Measurements from ENCODE around the gene INSM1.
"Not testable (repeated sequence)": the region's sequence is repeated elsewhere in the genome, so short reads cannot be mapped to it uniquely, and the experiment has no call there.

Gene INSM1

GRCh38 chr20:20367575-20368417 is at the start of gene INSM1:
INSM1 (plus strand) TSS chr20:20368104; CDS start chr20:20368268, 164 bp downstream.
- DNase-seq: no peak

DNA sequence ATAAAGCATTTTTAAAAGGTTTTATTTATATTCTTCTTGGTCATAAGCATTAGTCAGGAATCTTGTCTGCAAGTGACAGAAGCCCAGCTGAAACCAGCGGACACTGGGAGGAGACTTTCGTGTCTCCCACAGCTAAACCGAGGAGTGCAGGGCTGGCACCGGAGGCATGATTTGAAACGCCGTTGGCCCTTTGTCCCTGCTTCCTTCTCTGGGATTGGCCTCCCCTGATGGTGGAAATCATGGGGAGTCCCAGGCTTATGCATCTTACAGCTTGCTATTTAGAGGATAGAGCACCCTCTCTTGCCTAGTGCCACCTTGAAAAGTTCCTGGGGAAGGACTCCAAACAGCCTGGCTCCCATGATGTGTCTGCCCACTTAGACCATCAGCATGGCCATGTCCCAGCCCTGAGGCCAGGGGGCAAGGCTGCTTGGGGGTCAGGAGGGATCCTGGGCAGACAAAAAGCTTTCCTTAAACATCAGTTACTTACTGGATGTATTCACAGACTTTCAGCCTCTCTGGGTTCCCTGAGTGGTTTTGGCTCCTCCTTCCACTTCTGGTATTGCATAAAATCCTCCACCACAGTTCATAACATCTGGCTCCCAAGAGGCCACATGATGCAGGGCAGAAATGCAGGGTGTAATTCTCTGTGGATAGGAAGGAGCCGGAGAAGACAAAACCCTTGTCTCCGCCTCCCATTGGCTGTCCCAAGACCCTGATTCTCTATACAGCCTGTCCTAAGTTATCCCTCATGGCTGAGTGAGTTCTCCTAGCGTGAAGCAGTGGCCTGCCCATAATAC is 49.3 kb upstream of the INSM1 start:
- no peak for DNase-seq

- no peak for DNase-seq
Measured at GRCh38 chr20:20321134-20321533, 46.8 kb upstream of the INSM1 start.

- no peak for DNase-seq
Measured at GRCh38 chr20:20321917-20322316, 46.0 kb upstream of the INSM1 start.

- no peak for DNase-seq
Measured at GRCh38 chr20:20322912-20323311, 45.0 kb upstream of the INSM1 start.

DNA sequence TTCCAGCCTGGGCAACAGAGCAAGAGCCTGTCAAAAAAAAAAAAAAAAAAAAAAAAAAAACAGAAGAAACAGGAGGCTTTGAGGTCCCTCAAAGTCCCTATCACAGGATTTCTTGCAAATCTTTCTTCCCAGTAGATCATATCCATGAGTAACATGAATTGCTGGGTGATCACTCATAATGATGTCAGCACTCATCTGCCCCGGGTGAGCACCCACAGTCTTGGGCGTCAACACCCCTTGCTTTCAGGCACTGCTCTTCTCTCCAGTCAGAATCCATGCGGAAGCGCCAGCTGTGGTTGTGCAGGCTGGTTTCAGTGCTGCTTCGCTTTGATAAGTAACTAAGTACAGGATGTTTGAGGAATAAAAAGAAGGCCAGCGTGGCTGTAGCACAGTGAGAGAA is 40.2 kb upstream of the INSM1 start:
- no peak for DNase-seq

GRCh38 chr20:20329564-20329963 is 38.3 kb upstream of the INSM1 start:
- no peak for DNase-seq

DNA sequence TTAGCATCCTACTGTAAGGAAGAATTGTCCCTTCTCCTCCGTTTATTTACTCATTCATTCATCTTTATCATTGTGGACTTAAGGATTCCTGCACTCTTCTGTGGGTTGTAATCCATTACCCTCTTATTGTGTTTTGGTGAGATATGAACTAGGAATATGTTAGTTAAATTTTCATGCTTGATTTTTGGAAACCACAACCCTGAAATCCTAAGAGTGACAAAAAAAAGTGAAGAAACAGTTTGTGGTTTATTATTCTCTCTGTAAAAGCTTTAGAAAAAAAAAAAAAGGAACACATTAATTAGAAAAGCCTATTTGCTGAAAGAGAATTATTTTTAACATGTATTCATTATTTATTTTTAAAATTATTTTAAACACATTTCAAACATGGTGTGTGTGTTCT is 36.7 kb upstream of the INSM1 start:
- DNase-seq: no peak

GRCh38 chr20:20331817-20332216 is 36.1 kb upstream of the INSM1 start:
- no peak for DNase-seq

DNA sequence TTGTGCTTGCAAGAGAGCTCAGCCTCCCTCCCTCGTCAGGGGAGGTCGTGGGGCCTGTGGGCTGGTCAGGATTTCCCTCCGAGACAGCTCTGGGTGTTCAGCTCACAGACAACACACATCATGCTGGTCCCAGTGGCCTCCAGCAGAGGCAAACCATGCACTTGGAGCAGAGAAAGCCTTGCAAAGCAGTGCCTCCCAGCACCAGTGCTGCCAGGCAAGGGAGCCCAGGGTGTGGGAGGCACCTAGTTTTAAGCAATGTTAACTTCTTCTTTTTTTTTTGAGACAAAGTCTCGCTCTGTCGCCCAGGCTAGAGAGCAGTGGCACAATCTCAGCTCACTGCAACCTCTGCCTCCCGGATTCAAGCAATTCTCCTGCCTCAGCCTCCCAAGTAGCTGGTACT is 34.0 kb upstream of the INSM1 start:
- DNase-seq: no peak

DNA sequence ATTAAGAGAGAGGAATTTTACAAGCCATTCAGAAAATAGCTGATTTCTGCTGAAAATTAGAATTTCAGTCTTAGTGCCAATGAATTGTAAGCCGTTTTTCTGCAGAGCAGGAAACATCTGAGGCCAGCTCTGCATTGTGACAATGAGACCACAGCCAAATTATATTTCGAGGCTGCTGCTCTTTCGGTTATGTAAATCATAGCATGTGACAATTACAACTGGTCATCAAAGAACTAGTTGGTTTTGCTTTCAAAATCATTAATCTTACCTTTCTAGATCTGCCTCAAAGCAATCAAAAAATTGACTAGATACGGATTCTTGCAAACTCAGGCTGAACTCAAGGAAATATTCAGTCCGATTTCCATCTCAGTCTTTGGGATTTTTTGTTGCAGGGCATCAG is 33.4 kb upstream of the INSM1 start:
- no peak for DNase-seq

DNA sequence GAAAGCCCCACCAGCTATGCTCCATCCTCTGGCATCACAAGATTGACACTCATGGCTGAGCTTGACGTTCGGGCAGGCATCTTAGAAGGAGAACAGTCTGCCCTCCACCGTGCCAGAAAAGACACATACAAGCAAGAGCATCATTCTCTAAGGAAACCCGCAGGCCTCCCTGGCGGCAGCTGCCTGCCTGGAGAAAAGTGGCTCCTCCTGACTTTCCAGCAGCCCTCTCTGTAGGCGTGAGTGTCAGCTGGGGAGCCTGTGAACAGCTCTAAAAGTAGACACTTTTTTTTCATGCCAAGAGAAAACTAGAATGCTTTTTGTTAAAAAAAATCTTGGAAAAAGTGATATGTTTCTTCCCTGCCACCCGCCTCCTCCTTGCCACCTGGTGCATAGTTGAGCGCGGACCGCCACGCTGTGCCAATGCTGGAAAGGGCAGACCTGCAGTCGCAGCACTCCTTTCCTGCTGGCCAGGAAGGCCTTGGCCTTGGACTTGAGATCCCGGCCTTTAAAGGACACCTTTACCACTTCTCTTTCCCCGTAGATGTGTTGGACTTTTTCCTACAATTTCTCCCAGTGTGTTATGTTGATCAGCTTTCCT is 29.7 kb upstream of the INSM1 start:
- no peak for DNase-seq

- DNase-seq: no peak
Measured at GRCh38 chr20:20340443-20340842, 27.5 kb upstream of the INSM1 start.

DNA sequence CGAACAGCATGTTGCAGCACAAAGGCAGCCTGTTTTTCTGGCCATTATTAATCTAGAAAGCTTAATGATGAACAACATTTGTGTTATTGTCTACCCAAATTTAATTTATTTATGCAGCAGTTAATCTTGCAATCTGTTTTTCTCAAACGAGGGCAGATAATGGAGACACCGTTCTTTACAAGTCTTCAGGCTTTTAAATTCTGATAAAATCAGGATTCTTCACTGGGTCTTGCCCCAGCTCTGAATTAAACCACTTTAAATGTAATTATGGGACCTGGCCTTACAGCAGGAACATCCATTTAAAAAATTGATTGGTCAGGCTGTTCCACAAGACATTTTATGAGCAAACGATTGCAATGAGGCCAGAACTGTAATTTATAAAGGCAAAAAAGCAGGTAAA is 26.5 kb upstream of the INSM1 start:
- no peak for DNase-seq

- no peak for DNase-seq
Measured at GRCh38 chr20:20342066-20342465, 25.8 kb upstream of the INSM1 start.

DNA sequence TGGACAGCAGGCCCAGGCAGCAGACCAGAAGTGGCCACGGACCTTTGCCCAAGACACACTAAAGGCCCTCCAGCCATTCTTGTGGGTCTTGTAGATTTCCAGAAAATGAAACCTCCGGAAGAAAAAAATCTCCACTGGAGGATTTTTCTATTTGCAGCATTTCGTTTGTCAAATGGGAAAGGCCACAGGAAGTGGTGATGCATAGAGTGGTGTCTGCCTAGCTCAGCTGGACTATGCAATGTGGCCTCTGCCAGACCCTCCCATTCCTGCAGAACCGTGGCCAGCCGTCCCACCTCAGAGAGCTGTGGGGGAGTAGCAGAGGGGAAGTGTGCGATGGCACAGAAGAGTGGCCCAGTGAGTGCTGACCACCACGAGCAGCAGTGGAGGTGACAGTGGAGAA is 24.0 kb upstream of the INSM1 start:
- DNase-seq: no peak

DNA sequence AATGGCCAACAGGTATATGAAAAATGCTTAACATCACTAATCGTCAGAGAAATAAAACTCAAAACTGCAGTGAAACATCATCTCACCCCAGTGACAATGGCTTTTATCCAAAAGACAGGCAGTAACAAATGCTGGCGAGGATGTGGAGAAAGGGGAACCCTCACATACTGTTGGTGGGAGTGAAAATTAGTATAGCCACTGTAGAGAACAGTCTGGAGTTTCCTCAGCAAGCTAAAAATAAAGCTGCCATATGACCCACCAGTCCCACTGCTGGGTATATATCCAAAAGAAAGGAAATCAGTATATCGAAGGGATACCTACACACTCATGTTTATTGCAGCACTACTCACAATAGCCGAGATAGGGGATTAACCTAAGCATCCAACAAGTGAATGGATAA is 23.4 kb upstream of the INSM1 start:
- DNase-seq: no peak

DNA sequence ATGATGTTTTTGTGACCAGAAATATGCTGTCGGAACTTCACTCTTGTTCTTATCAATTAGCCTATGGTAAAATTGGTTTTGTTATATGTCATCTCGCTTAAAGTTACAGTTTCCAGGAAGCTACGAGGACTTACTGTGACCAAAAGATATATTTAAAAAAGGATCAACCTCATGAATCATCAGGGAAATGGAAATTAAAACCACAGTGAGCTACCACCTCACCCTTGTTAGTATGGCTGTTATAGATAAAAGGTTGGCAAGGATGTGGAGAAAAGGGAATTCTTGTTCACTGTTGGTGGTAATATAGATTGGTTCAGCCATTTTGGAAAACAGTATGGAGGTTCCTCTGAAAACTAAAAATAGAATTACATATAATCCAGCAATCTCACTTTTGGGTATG is 14.3 kb upstream of the INSM1 start:
- DNase-seq: no peak

GRCh38 chr20:20355503-20355902 is 12.4 kb upstream of the INSM1 start:
- not testable (repeated sequence) for DNase-seq

- no peak for DNase-seq
Measured at GRCh38 chr20:20358801-20359200, 9.1 kb upstream of the INSM1 start.

- DNase-seq: no peak
Measured at GRCh38 chr20:20359628-20360027, 8.3 kb upstream of the INSM1 start.

- DNase-seq: peak; percentile 61
Measured at GRCh38 chr20:20360464-20360863, 7.4 kb upstream of the INSM1 start.

- no peak for DNase-seq
Measured at GRCh38 chr20:20362774-20363433, 5.0 kb upstream of the INSM1 start.
